Measurements from ENCODE around the gene RABGAP1L. TPM values are rescaled to one million over a fixed set of nuclear protein-coding genes. Genes with fewer than 3 reads are reported as not detected.

RABGAP1L gene
- total and polyA plus RNA-seq, 10 of the 15 experiments (the other 5 are each of a cell fraction or from before 2014, with no cell fraction given): 5.8 to 194 (median 113) TPM

DNA sequence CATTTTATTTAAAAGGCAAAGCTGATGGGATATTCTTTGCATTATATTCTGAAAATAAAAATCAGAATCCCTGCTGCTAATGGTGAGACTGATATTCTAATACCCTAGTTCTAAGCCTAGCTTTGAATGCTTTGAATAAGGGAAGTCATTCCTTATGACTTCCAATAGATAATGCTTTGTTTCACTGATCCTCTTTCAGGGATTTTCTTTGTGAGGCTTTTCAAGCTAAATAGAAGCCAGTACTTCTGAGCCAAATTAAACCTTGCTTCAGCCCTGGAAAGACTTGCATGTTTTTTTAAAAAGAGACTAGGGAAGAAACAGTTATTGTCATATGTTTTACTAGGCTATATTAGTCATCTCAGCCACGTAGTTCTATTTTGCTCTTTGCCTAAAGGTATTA is 771.9 kb downstream of the RABGAP1L start:
- in situ Hi-C loops (cut with MboI): no loop called here
- BruUV-seq (replicated peaks): no TSS peak
- ChIA-PET POLR2A (no interaction called here), SMC1A (ENCODE audit: uncharacterized antibody, unreplicated experiment) (interaction anchor here (0.9 to 1.3 kb wide), 2 partner anchors 9 to 12 kb away, joined by 3 to 4 read pairs; no protein-coding TSS in a partner anchor), CTCF (interaction anchor here (0.7 to 1.0 kb wide), 4 partner anchors 9 to 52 kb away, joined by 3 read pairs; no protein-coding TSS in a partner anchor), RAD21 (ENCODE audit: unreplicated experiment) (interaction anchor here (0.7 kb wide), 1 partner anchor 57 kb away, joined by 3 read pairs; no protein-coding TSS in a partner anchor)
- TF ChIP-seq ZBED1 (IDR thresholded peaks at IDR 0.05; ENCODE audit: borderline replicate concordance) (no peak), DPF2 (IDR thresholded peaks at IDR 0.05) (no peak), YY1 (IDR thresholded peaks at IDR 0.05; ENCODE audit: low read depth, low read length) (no peak), EGR1 (IDR thresholded peaks at IDR 0.05; ENCODE audit: borderline replicate concordance in 1 of 2, low read depth in 2 of 2, low read length in 2 of 2) (no peak), NFYB (IDR thresholded peaks at IDR 0.05; ENCODE audit: insufficient read depth, low read depth, low read length) (no peak), SREBF2 (IDR thresholded peaks at IDR 0.05; ENCODE audit: low read length) (no peak), ZNF207 (IDR thresholded peaks at IDR 0.05; ENCODE audit: borderline replicate concordance) (no peak), EED (IDR thresholded peaks at IDR 0.05; ENCODE audit: low read depth) (no peak), SUPT20H (IDR thresholded peaks at IDR 0.05; ENCODE audit: borderline replicate concordance, control insufficient read depth, low read depth, low read length) (no peak), ESRRA (IDR thresholded peaks at IDR 0.05; ENCODE audit: low read length) (no peak), RCOR1 (conservative IDR thresholded peaks at IDR 0.05; ENCODE audit: low read depth, low read length) (no peak), TBL1XR1 (IDR thresholded peaks at IDR 0.05; ENCODE audit: low read depth, low read length) (no peak), NFXL1 (IDR thresholded peaks at IDR 0.05; ENCODE audit: borderline replicate concordance) (no peak), NFYA (IDR thresholded peaks at IDR 0.05; ENCODE audit: borderline replicate concordance, low read depth, low read length) (no peak), SUZ12 (IDR thresholded peaks at IDR 0.05; ENCODE audit: unreplicated experiment) (no peak), CHD4 (IDR thresholded peaks at IDR 0.05) (no peak), TCF12 (IDR thresholded peaks at IDR 0.05; ENCODE audit: low read depth, low read length) (no peak)
- no peak for ATAC-seq
- Histone ChIP-seq H3K79me2 (ENCODE audit: control insufficient read depth, insufficient read depth, low read length) (no peaks in the 10 kb centered on the region), H3K9me3 (replicated peaks; ENCODE audit: control insufficient read depth, insufficient read depth, low read length) (no peaks in the 10 kb centered on the region), H3K36me3 (ENCODE audit: control insufficient read depth in 2 of 2, insufficient read depth in 2 of 2, low read length in 1 of 2) (no peaks in the 10 kb centered on the region), H3K9ac (ENCODE audit: control insufficient read depth, insufficient read depth, low read length) (no peak overlapping the region), H3K27ac (ENCODE audit: control insufficient read depth, insufficient read depth) (no peak overlapping the region), H3K27me3 (replicated peaks in 1 of 2; ENCODE audit: control insufficient read depth in 2 of 2, insufficient read depth in 2 of 2, low read length in 1 of 2) (no peaks in the 10 kb centered on the region), H4K20me1 (ENCODE audit: control insufficient read depth, insufficient read depth) (no peaks in the 10 kb centered on the region), H2AFZ (ENCODE audit: control insufficient read depth, low read depth, low read length) (no peak overlapping the region), H3K4me3 (no peak overlapping the region), H3K4me2 (ENCODE audit: control insufficient read depth, insufficient read depth) (no peak overlapping the region), H3K4me1 (ENCODE audit: control insufficient read depth, insufficient read depth, low read length) (no peaks in the 10 kb centered on the region)
- intact Hi-C loops (cut with micrococcal nuclease; ENCODE audit: unreplicated experiment): no loop called here
- FAIRE-seq: no peak
- no peak for DNase-seq (ENCODE audit: low read depth, low spot score)
- WGBS (ENCODE audit: insufficient coverage, insufficient replicate concordance, low lambda C conversion rate, missing lambda C conversion rate): 46% methylated on average over 1 of the region's 1 CpG

Measured in GM12878 (cell line).